ENCODE results near the gene SEMA4F. TPM values are rescaled to one million over a fixed set of nuclear protein-coding genes. Genes with fewer than 3 reads are reported as not detected.

The SEMA4F gene
- polyA plus RNA-seq, 1 donor (not counting 4 experiments of a cell fraction or from before 2014, with no cell fraction given) = 8.0 TPM

DNA sequence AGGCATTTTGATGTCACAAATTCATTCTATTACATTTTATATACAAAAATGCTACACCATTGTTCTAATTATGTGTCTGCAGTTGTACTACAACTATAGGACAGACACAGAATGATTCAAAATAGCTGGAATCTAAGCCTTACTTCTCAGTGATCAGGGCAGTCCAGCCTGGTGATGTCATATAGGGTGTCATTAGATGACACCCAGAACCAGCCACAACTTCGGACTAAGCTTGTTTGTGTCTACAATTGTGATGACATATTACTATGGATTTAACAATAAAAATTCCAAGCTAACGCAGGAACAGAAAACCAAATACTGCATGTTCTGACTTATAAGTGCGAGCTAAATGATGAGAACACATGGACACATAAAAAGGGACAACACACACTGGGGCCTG is 36.9 kb upstream of the SEMA4F start:
- no peaks in the 10 kb centered on the region for H3K9me1 ChIP-seq (ENCODE audit: control insufficient read depth, extremely low read depth, insufficient read depth, low read length)
- DNase-seq (ENCODE audit: low read depth, low spot score) (no peak), FAIRE-seq (no peak)
- H3K27ac ChIP-seq (ENCODE audit: control insufficient read depth, insufficient read depth, low read length) = no peak overlapping the region
- H3K9me3 ChIP-seq (ENCODE audit: control insufficient read depth, low read depth, low read length) = no peaks in the 10 kb centered on the region
- no peaks in the 10 kb centered on the region for H3K79me2 ChIP-seq (ENCODE audit: control insufficient read depth, insufficient read depth, low read length)
- H3K4me3 ChIP-seq (ENCODE audit: control insufficient read depth in 2 of 3, extremely low read depth in 1 of 3, insufficient read depth in 2 of 3, low read depth in 1 of 3, low read length in 3 of 3) = no peak overlapping the region
- H4K20me1 ChIP-seq (ENCODE audit: control insufficient read depth, extremely low read depth, insufficient read depth, low read length) = no peaks in the 10 kb centered on the region
- no peak overlapping the region for H3K9ac ChIP-seq (ENCODE audit: control insufficient read depth, extremely low read depth, insufficient read depth, low read length)
- dilution Hi-C loops (cut with MboI; ENCODE audit: extremely low pct_ligation_motif_present, low sequenced_read_pairs) = no loop called here
- TF ChIP-seq EZH2 (IDR thresholded peaks at IDR 0.05; ENCODE audit: low read length) = no peak
- TF ChIP-seq, protein P1, sequence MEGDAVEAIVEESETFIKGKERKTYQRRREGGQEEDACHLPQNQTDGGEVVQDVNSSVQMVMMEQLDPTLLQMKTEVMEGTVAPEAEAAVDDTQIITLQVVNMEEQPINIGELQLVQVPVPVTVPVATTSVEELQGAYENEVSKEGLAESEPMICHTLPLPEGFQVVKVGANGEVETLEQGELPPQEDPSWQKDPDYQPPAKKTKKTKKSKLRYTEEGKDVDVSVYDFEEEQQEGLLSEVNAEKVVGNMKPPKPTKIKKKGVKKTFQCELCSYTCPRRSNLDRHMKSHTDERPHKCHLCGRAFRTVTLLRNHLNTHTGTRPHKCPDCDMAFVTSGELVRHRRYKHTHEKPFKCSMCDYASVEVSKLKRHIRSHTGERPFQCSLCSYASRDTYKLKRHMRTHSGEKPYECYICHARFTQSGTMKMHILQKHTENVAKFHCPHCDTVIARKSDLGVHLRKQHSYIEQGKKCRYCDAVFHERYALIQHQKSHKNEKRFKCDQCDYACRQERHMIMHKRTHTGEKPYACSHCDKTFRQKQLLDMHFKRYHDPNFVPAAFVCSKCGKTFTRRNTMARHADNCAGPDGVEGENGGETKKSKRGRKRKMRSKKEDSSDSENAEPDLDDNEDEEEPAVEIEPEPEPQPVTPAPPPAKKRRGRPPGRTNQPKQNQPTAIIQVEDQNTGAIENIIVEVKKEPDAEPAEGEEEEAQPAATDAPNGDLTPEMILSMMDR (optimal IDR thresholded peaks at IDR 0.05 in 1 of 3, IDR thresholded peaks at IDR 0.05 in 1 of 3, conservative IDR thresholded peaks at IDR 0.05 in 1 of 3; ENCODE audit: extremely low read depth in 1 of 3, insufficient read depth in 2 of 3, low read length in 3 of 3) = no peak
- H3K4me2 ChIP-seq (ENCODE audit: control insufficient read depth, extremely low read depth, insufficient read depth, low read depth, low read length) = no peak overlapping the region
- H3K27me3 ChIP-seq (ENCODE audit: control insufficient read depth, extremely low read depth, insufficient read depth, low read length) = peaks cover 19% of the 10 kb centered on the region
- H3K4me1 ChIP-seq (ENCODE audit: control insufficient read depth, extremely low read depth, insufficient read depth, low read length) = no peaks in the 10 kb centered on the region
- H2AFZ ChIP-seq (ENCODE audit: control insufficient read depth, low read length) = no peak overlapping the region
- H3K36me3 ChIP-seq (ENCODE audit: control insufficient read depth in 2 of 2, extremely low read depth in 1 of 2, insufficient read depth in 2 of 2, low read length in 2 of 2) = no peaks in the 10 kb centered on the region

DNA sequence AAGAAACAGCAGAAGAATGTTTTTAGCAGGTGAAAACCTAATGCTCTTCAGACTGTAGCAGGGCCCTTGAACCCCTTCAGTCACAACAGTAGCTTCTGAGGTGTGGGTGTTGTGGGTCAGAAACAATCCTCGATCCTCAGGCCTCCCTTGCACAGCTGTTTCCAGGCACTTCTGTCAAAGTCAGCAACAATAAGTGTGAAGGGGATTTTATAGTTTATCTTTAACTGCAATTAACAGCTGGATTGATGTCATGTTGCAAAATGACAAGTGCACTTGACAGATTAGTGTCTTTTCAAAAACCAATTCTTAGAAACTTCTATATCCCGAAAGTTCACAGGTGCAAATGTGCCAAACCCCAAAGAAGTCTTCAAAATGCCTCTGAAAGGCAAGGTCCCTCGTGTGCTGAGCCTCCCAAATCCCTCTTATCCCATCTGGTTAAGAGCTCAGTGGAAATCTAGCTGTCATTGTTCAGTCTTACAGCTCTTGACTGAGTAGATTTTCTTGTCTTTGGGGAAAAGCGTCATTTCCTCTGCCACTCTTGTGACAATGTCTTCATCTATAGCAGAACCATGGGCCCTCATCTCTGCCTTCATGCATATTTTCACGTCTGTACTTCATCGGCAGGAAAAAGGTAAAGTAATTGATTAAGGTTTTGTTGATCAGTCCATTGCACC is 35.5 kb upstream of the SEMA4F start:
- no peak overlapping the region for H3K9ac ChIP-seq (ENCODE audit: control insufficient read depth, extremely low read depth, insufficient read depth, low read length)
- H3K27ac ChIP-seq (ENCODE audit: control insufficient read depth, insufficient read depth, low read length) = no peak overlapping the region
- H3K9me1 ChIP-seq (ENCODE audit: control insufficient read depth, extremely low read depth, insufficient read depth, low read length) = no peaks in the 10 kb centered on the region
- H3K4me3 ChIP-seq (ENCODE audit: control insufficient read depth in 2 of 3, extremely low read depth in 1 of 3, insufficient read depth in 2 of 3, low read depth in 1 of 3, low read length in 3 of 3) = no peak overlapping the region
- TF ChIP-seq, protein P1 (optimal IDR thresholded peaks at IDR 0.05 in 1 of 3, IDR thresholded peaks at IDR 0.05 in 1 of 3, conservative IDR thresholded peaks at IDR 0.05 in 1 of 3; ENCODE audit: extremely low read depth in 1 of 3, insufficient read depth in 2 of 3, low read length in 3 of 3) = no peak
- no peak for TF ChIP-seq EZH2 (IDR thresholded peaks at IDR 0.05; ENCODE audit: low read length)
- no peaks in the 10 kb centered on the region for H3K36me3 ChIP-seq (ENCODE audit: control insufficient read depth in 2 of 2, extremely low read depth in 1 of 2, insufficient read depth in 2 of 2, low read length in 2 of 2)
- H3K4me2 ChIP-seq (ENCODE audit: control insufficient read depth, extremely low read depth, insufficient read depth, low read depth, low read length) = no peak overlapping the region
- H2AFZ ChIP-seq (ENCODE audit: control insufficient read depth, low read length) = no peak overlapping the region
- no peaks in the 10 kb centered on the region for H3K79me2 ChIP-seq (ENCODE audit: control insufficient read depth, insufficient read depth, low read length)
- FAIRE-seq (no peak), DNase-seq (ENCODE audit: low read depth, low spot score) (no peak)
- H3K27me3 ChIP-seq (ENCODE audit: control insufficient read depth, extremely low read depth, insufficient read depth, low read length) = peaks cover 15% of the 10 kb centered on the region
- no peaks in the 10 kb centered on the region for H3K4me1 ChIP-seq (ENCODE audit: control insufficient read depth, extremely low read depth, insufficient read depth, low read length)
- dilution Hi-C loops (cut with MboI; ENCODE audit: extremely low pct_ligation_motif_present, low sequenced_read_pairs) = no loop called here
- no peaks in the 10 kb centered on the region for H4K20me1 ChIP-seq (ENCODE audit: control insufficient read depth, extremely low read depth, insufficient read depth, low read length)
- no peaks in the 10 kb centered on the region for H3K9me3 ChIP-seq (ENCODE audit: control insufficient read depth, low read depth, low read length)

Data from keratinocyte (primary cell).